ENCODE measurements around the gene SPOCK3. TPM values are rescaled to one million over a fixed set of nuclear protein-coding genes. Genes with fewer than 3 reads are reported as not detected.

The SPOCK3 gene
- total and polyA plus RNA-seq, 3 donors from 2014 or later = 0.16 to 1.5 (median 0.68) TPM

DNA sequence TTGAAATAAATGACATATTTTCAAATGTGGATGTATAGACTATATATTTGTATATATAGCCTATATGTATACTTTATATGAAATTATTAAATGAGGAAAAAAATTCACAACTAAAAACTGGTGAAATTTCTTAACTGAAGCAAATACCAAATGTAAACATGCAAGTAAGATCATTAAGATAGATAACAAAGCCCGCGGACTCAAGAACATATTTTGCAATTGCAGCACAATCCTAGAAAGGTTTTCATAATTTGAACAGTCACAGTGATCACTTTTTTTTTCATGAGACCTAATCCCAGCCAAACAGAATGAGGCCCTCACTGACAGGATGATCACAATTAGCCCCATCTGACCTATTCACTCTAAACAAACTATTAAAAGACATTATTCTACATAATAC is 123.2 kb downstream of the SPOCK3 start:
- WGBS, 2 donors = 96% methylated on average over 2 of the region's 2 CpGs
- no peak for DNase-seq
- H3K27me3 ChIP-seq = no peaks in the 10 kb centered on the region
- intact Hi-C loops (cut with DNase I; ENCODE audit: low total_unique reads) = no loop called here
- no peaks in the 10 kb centered on the region for H3K9me3 ChIP-seq
- H3K4me1 ChIP-seq = no peaks in the 10 kb centered on the region
- no peaks in the 10 kb centered on the region for H3K36me3 ChIP-seq (ENCODE audit: low read depth, missing control alignments)
- TF ChIP-seq POLR2A (IDR thresholded peaks at IDR 0.05) (no peak), CTCF (IDR thresholded peaks at IDR 0.05) (no peak)
- H3K27ac ChIP-seq = no peak overlapping the region
- H3K4me3 ChIP-seq = no peak overlapping the region

GRCh38 chr4:167109859-167110258 is 124.4 kb downstream of the SPOCK3 start:
- intact Hi-C loops (cut with DNase I; ENCODE audit: low total_unique reads) = no loop called here
- no peaks in the 10 kb centered on the region for H3K4me1 ChIP-seq
- no peaks in the 10 kb centered on the region for H3K36me3 ChIP-seq (ENCODE audit: low read depth, missing control alignments)
- no peaks in the 10 kb centered on the region for H3K9me3 ChIP-seq
- no peak overlapping the region for H3K4me3 ChIP-seq
- DNase-seq = no peak
- H3K27me3 ChIP-seq = no peaks in the 10 kb centered on the region
- TF ChIP-seq CTCF (IDR thresholded peaks at IDR 0.05) = no peak
- TF ChIP-seq POLR2A (IDR thresholded peaks at IDR 0.05) = no peak
- no peak overlapping the region for H3K27ac ChIP-seq
- 87 to 89% methylated on average over 3 of the region's 3 CpGs for WGBS, 2 donors

- intact Hi-C loops (cut with DNase I; ENCODE audit: low total_unique reads) = no loop called here
- TF ChIP-seq CTCF (IDR thresholded peaks at IDR 0.05) (no peak), POLR2A (IDR thresholded peaks at IDR 0.05) (no peak)
- H3K27me3 ChIP-seq = no peaks in the 10 kb centered on the region
- H3K4me3 ChIP-seq = no peak overlapping the region
- no peaks in the 10 kb centered on the region for H3K4me1 ChIP-seq
- H3K9me3 ChIP-seq = no peaks in the 10 kb centered on the region
- no peak for DNase-seq
- no peak overlapping the region for H3K27ac ChIP-seq
- H3K36me3 ChIP-seq (ENCODE audit: low read depth, missing control alignments) = no peaks in the 10 kb centered on the region
These were observed 128.4 kb downstream of the SPOCK3 start for GRCh38 chr4:167105857-167106256.

DNA sequence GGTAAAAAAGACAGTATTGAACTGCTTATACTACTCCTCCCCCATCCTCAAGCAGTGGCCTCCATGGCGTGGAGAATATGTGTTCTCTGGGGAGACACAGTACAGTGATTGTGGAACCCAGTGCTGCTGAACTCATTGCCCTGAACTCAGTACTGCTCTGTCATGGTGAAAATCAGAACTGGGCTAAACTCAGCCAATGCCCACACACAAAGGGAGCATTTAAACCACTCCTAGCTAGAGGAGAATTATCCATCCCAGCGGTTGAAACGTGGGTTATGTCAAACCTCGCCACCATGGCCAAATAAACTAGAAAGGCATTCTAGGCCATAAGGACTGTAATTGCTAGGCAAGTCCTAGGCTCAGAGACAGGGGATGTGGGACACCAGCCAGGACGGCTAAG is 131.8 kb downstream of the SPOCK3 start:
- Histone ChIP-seq H3K4me1 (no peaks in the 10 kb centered on the region), H3K9me3 (no peaks in the 10 kb centered on the region), H3K27ac (no peak overlapping the region), H3K36me3 (ENCODE audit: low read depth, missing control alignments) (no peaks in the 10 kb centered on the region), H3K27me3 (no peaks in the 10 kb centered on the region), H3K4me3 (no peak overlapping the region)
- WGBS, 2 donors = 85 to 89% methylated on average over 5 of the region's 5 CpGs
- TF ChIP-seq CTCF (IDR thresholded peaks at IDR 0.05) (no peak), POLR2A (IDR thresholded peaks at IDR 0.05) (no peak)
- intact Hi-C loops (cut with DNase I; ENCODE audit: low total_unique reads) = no loop called here
- no peak for DNase-seq

DNA sequence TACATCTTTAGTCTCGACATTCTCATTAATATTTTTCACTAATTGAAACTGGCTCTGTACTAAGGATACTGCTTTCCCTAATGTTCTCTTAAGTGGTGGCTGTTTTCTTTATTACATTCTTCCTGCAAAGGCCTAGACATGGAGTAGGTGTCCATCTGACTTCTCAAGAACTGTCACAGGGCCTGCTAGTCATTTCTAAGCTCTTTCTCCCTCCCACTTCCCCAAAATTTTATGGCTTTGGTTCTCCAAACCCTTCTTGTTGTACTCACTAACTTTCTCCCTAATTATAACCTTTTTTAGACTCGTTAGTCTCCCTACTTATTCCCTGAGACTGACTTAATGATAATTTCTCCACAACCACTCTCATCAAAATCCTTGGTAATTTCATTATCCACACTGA is 133.3 kb downstream of the SPOCK3 start:
- intact Hi-C loops (cut with DNase I; ENCODE audit: low total_unique reads) = no loop called here
- 84 to 93% methylated on average over 2 of the region's 2 CpGs for WGBS, 2 donors
- Histone ChIP-seq H3K4me3 (no peak overlapping the region), H3K9me3 (no peaks in the 10 kb centered on the region), H3K4me1 (no peaks in the 10 kb centered on the region), H3K27ac (no peak overlapping the region), H3K36me3 (ENCODE audit: low read depth, missing control alignments) (no peaks in the 10 kb centered on the region), H3K27me3 (no peaks in the 10 kb centered on the region)
- no peak for DNase-seq
- TF ChIP-seq CTCF (IDR thresholded peaks at IDR 0.05) (no peak), POLR2A (IDR thresholded peaks at IDR 0.05) (no peak)
